HG03457 (cell line): ENCODE results near the gene CCDC157.
"Not testable (repeated sequence)": the region's sequence is repeated elsewhere in the genome, so short reads cannot be mapped to it uniquely, and the experiment has no call there.

Experiments
- ATAC-seq: cut with Tn5 transposase; IDR thresholded peaks from one replicate; pipeline ENCODE4 v1.9.1; 2021; ENCODE audit warnings: moderate number of reproducible peaks; ENCODE audit not compliant: unreplicated experiment

CCDC157 gene

GRCh38 chr22:30325724-30326254 lies 31.0 kb upstream of the CCDC157 start:
- no peak for ATAC-seq

- no peak for ATAC-seq
These were observed 30.5 kb upstream of the CCDC157 start for GRCh38 chr22:30326255-30326705.

- ATAC-seq = peak; percentile 70
These were observed 30.0 kb upstream of the CCDC157 start, which contains the start of gene TBC1D10A for GRCh38 chr22:30326706-30327362. Gene TBC1D10A, minus strand, starts transcription at chr22:30326941. Its CDS starts 60 bp downstream, at chr22:30326881.

GRCh38 chr22:30327864-30328345 lies 28.9 kb upstream of the CCDC157 start:
- no peak for ATAC-seq

GRCh38 chr22:30328466-30329049 lies 28.2 kb upstream of the CCDC157 start:
- ATAC-seq = no peak

- no peak for ATAC-seq
These were observed 24.3 kb upstream of the CCDC157 start for GRCh38 chr22:30332551-30332950.

- ATAC-seq = no peak
These were observed 23.7 kb upstream of the CCDC157 start for GRCh38 chr22:30332994-30333706.

GRCh38 chr22:30333707-30334087 lies 23.1 kb upstream of the CCDC157 start:
- ATAC-seq = no peak

GRCh38 chr22:30334646-30335045 lies 22.2 kb upstream of the CCDC157 start:
- no peak for ATAC-seq

- ATAC-seq = no peak
These were observed 21.6 kb upstream of the CCDC157 start for GRCh38 chr22:30335236-30335635.

- ATAC-seq = no peak
These were observed 19.9 kb upstream of the CCDC157 start for GRCh38 chr22:30336752-30337460.

- ATAC-seq = no peak
These were observed 19.4 kb upstream of the CCDC157 start for GRCh38 chr22:30337461-30337778.

GRCh38 chr22:30338341-30338740 lies 18.5 kb upstream of the CCDC157 start:
- ATAC-seq = not testable (repeated sequence)

- no peak for ATAC-seq
These were observed 18.0 kb upstream of the CCDC157 start for GRCh38 chr22:30338802-30339201.

- no peak for ATAC-seq
These were observed 15.7 kb upstream of the CCDC157 start for GRCh38 chr22:30340911-30341685.

GRCh38 chr22:30344447-30345200 lies 12.2 kb upstream of the CCDC157 start:
- no peak for ATAC-seq

GRCh38 chr22:30347255-30347892 lies 9.4 kb upstream of the CCDC157 start:
- no peak for ATAC-seq

- ATAC-seq = no peak
These were observed 8.4 kb upstream of the CCDC157 start for GRCh38 chr22:30348404-30348803.

- ATAC-seq = no peak
These were observed 8.0 kb upstream of the CCDC157 start for GRCh38 chr22:30348809-30349208.
